Measurements from ENCODE around the gene ABCD1.

DNA sequence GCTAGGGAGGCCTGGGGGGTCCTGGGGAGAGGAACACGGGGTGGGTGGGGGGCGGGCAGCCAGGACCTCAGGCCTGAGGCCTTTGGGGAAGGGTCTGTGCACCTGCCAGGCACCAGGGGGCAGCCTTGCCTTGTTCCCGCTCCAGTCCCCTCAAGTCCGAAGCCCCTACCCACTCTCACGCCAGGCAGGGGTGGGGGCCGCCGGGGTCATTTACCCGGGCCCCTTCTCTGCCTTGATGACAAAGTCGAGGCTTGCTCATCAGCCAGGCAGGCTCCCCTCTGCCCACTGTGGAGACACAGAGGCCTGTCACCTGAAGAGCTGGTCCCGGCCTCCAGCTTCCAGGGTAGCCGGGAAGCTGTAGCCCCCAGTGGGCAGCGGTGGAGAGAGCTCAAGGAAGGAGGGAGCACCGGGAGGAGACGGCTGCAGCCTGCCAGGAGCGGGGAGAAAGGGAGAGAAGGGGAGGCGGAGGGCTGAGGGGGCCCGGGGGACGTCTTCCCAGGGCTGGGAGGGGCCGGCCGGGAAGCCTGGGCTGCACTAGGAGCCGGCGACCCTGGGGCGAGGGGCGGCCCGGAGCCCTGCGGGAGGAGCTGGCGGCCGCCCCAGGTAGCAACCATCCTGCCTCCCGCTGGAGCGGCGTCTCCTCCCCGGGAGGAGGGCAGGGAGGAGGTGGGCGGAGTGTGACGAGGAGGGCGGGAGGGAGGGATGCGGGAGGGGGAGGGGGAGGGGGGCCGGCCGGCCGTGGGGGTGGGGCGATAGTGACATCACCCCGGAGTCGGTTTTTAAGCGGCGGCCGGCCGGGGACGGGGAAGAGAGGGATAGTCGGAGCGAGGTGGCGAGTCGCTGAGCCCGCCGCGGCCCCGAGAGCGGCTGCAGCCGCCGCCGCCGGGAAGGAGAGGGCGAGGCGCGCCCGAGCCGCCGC is 37.3 kb upstream of the ABCD1 start, which contains the start of gene SLC6A8:
- TF ChIP-seq, protein P1, sequence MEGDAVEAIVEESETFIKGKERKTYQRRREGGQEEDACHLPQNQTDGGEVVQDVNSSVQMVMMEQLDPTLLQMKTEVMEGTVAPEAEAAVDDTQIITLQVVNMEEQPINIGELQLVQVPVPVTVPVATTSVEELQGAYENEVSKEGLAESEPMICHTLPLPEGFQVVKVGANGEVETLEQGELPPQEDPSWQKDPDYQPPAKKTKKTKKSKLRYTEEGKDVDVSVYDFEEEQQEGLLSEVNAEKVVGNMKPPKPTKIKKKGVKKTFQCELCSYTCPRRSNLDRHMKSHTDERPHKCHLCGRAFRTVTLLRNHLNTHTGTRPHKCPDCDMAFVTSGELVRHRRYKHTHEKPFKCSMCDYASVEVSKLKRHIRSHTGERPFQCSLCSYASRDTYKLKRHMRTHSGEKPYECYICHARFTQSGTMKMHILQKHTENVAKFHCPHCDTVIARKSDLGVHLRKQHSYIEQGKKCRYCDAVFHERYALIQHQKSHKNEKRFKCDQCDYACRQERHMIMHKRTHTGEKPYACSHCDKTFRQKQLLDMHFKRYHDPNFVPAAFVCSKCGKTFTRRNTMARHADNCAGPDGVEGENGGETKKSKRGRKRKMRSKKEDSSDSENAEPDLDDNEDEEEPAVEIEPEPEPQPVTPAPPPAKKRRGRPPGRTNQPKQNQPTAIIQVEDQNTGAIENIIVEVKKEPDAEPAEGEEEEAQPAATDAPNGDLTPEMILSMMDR (IDR thresholded peaks at IDR 0.05) = no peak
- TF ChIP-seq POLR2AphosphoS5 (IDR thresholded peaks at IDR 0.05; ENCODE audit: insufficient read depth in 1 of 2, low read depth in 1 of 2) = no peak
